ENCODE results near the gene GJC1. TPM values are rescaled to one million over a fixed set of nuclear protein-coding genes. Genes with fewer than 3 reads are reported as not detected.
"Not testable (repeated sequence)": the region's sequence is repeated elsewhere in the genome, so short reads cannot be mapped to it uniquely, and the experiment has no call there.

The GJC1 gene
- total and polyA plus RNA-seq, 9 donors, result 19.3 to 35.4 (median 24.1) TPM

DNA sequence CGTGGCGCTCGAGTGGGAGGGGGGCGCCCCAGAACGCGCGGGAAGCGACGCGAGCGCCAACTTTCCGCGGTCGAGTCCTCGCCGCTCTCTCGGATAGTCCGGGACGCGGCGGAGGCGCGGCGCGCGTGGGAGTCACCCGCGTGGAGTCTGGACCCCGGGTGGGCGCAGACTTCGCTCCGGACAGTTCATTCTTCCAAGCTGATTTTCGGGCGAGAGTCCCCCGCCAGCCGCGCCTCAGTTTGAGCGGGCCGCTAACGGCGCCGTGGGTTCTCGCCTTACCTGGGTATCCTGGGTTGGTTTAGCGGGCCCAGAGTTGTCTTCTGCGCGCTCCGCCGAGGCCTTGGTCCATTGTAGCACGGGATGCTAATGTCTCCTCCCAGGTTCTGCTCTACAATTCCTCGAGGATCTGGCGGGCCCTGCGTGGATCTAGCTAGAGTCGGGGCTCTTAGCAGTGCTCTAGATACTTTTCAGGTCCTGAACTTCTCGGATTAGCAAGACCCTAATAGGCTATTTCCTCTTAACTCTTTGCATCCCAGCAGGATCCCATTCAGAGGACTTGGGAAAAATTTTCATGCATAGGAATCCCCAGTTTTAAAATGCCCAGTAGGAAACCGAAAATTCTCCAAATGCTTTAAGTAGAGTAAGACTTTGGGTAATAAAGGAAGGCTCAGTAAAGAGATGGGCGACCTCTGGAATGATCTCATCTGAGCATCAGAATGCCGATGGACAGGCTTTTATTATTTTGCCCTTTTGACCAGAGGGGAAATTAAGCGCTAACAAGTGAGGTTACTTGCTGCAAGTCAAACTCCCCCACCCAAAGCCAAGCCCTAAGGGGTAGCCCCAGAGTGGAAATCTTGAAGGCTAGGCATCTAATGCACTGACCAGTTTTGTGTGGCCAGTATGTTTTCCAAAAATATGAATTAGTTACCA, 537 bp upstream of the GJC1 start:
- H3K36me3 ChIP-seq (ENCODE audit: control insufficient read depth, insufficient read depth, low read length), result no peaks in the 10 kb centered on the region
- no peaks in the 10 kb centered on the region for H3K9me3 ChIP-seq (replicated peaks; ENCODE audit: control insufficient read depth, low read depth, low read length)
- under 1% methylated on average over 55 of the region's 58 CpGs for WGBS (ENCODE audit: insufficient coverage)
- H3K27me3 ChIP-seq (ENCODE audit: control insufficient read depth, insufficient read depth, low read length), result peaks cover 2% of the 10 kb centered on the region
- H3K4me3 ChIP-seq (ENCODE audit: low read length), result peak overlapping the region; percentile 81
- peaks cover 6% of the 10 kb centered on the region for H3K4me1 ChIP-seq (ENCODE audit: control insufficient read depth, insufficient read depth, low read length)
- DNase-seq, result peak; percentile 57
- H3K27ac ChIP-seq (ENCODE audit: low read length), result peak overlapping the region; percentile 85

- peak overlapping the region; percentile 81 for H3K4me3 ChIP-seq (ENCODE audit: low read length)
- H3K27ac ChIP-seq (ENCODE audit: low read length), result peak overlapping the region; percentile 82
- peaks cover 6% of the 10 kb centered on the region for H3K4me1 ChIP-seq (ENCODE audit: control insufficient read depth, insufficient read depth, low read length)
- DNase-seq, result peak; percentile 44
- WGBS (ENCODE audit: insufficient coverage), result 0% methylated on average over 8 of the region's 21 CpGs
- H3K9me3 ChIP-seq (replicated peaks; ENCODE audit: control insufficient read depth, low read depth, low read length), result no peaks in the 10 kb centered on the region
- H3K36me3 ChIP-seq (ENCODE audit: control insufficient read depth, insufficient read depth, low read length), result no peaks in the 10 kb centered on the region
- H3K27me3 ChIP-seq (ENCODE audit: control insufficient read depth, insufficient read depth, low read length), result peaks cover 2% of the 10 kb centered on the region
Measured at GRCh38 chr17:44828919-44829522, 1.1 kb downstream of the GJC1 start.

DNA sequence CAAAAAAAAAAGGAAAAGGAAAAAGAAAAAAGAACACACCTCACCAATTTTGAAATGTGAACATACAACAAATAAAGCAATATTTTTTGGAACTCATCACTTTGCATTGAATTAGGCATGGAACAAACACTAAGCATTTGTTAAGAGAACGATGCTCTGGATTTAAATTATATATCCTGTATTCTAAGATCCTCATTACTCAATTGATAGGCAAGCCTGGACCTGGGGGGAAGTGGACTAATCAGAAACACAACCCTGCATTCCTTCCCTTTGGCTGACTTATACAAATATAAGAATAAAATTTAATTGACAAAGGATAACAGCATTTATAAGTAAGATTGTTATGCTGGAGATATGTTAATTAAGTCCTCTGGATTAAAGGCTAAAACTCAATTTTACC, 2.2 kb downstream of the GJC1 start:
- Histone ChIP-seq H3K27ac (ENCODE audit: low read length) (no peak overlapping the region), H3K9me3 (replicated peaks; ENCODE audit: control insufficient read depth, low read depth, low read length) (no peaks in the 10 kb centered on the region), H3K27me3 (ENCODE audit: control insufficient read depth, insufficient read depth, low read length) (peaks cover 2% of the 10 kb centered on the region), H3K4me3 (ENCODE audit: low read length) (no peak overlapping the region), H3K36me3 (ENCODE audit: control insufficient read depth, insufficient read depth, low read length) (no peaks in the 10 kb centered on the region), H3K4me1 (ENCODE audit: control insufficient read depth, insufficient read depth, low read length) (peaks cover 6% of the 10 kb centered on the region)
- WGBS (ENCODE audit: insufficient coverage), result no CpG with 5 or more reads among the region's 1 CpG
- no peak for DNase-seq

GRCh38 chr17:44826123-44826790, 3.8 kb downstream of the GJC1 start:
- Histone ChIP-seq H3K27me3 (ENCODE audit: control insufficient read depth, insufficient read depth, low read length) (peaks cover 2% of the 10 kb centered on the region), H3K4me3 (ENCODE audit: low read length) (no peak overlapping the region), H3K27ac (ENCODE audit: low read length) (no peak overlapping the region), H3K4me1 (ENCODE audit: control insufficient read depth, insufficient read depth, low read length) (peaks cover 6% of the 10 kb centered on the region), H3K9me3 (replicated peaks; ENCODE audit: control insufficient read depth, low read depth, low read length) (no peaks in the 10 kb centered on the region), H3K36me3 (ENCODE audit: control insufficient read depth, insufficient read depth, low read length) (no peaks in the 10 kb centered on the region)
- DNase-seq, result no peak
- 94% methylated on average over 7 of the region's 15 CpGs for WGBS (ENCODE audit: insufficient coverage)

- not testable (repeated sequence) for H3K4me1 ChIP-seq (ENCODE audit: control insufficient read depth, insufficient read depth, low read length); DNase-seq; H3K27ac ChIP-seq (ENCODE audit: low read length); H3K4me3 ChIP-seq (ENCODE audit: low read length); H3K9me3 ChIP-seq (replicated peaks; ENCODE audit: control insufficient read depth, low read depth, low read length); H3K36me3 ChIP-seq (ENCODE audit: control insufficient read depth, insufficient read depth, low read length); H3K27me3 ChIP-seq (ENCODE audit: control insufficient read depth, insufficient read depth, low read length)
- WGBS (ENCODE audit: insufficient coverage), result 97% methylated on average over 8 of the region's 9 CpGs
Measured at GRCh38 chr17:44825236-44825635, 4.9 kb downstream of the GJC1 start.

- Histone ChIP-seq H3K4me3 (ENCODE audit: low read length) (no peak overlapping the region), H3K27me3 (ENCODE audit: control insufficient read depth, insufficient read depth, low read length) (no peaks in the 10 kb centered on the region), H3K9me3 (replicated peaks; ENCODE audit: control insufficient read depth, low read depth, low read length) (no peaks in the 10 kb centered on the region), H3K4me1 (ENCODE audit: control insufficient read depth, insufficient read depth, low read length) (no peaks in the 10 kb centered on the region), H3K36me3 (ENCODE audit: control insufficient read depth, insufficient read depth, low read length) (no peaks in the 10 kb centered on the region), H3K27ac (ENCODE audit: low read length) (no peak overlapping the region)
- DNase-seq, result peak; percentile 22
- 47% methylated on average over 3 of the region's 7 CpGs for WGBS (ENCODE audit: insufficient coverage)
Measured at GRCh38 chr17:44820631-44821212, 9.4 kb downstream of the GJC1 start.

- H3K4me3 ChIP-seq (ENCODE audit: low read length); H3K36me3 ChIP-seq (ENCODE audit: control insufficient read depth, insufficient read depth, low read length); H3K27ac ChIP-seq (ENCODE audit: low read length); H3K27me3 ChIP-seq (ENCODE audit: control insufficient read depth, insufficient read depth, low read length); H3K4me1 ChIP-seq (ENCODE audit: control insufficient read depth, insufficient read depth, low read length); H3K9me3 ChIP-seq (replicated peaks; ENCODE audit: control insufficient read depth, low read depth, low read length); DNase-seq: not testable (repeated sequence)
- WGBS (ENCODE audit: insufficient coverage), result 93% methylated on average over 6 of the region's 6 CpGs
Measured at GRCh38 chr17:44818508-44818907, 11.6 kb downstream of the GJC1 start.

GRCh38 chr17:44812263-44812662, 17.8 kb downstream of the GJC1 start:
- H3K4me1 ChIP-seq (ENCODE audit: control insufficient read depth, insufficient read depth, low read length), result peaks cover 2% of the 10 kb centered on the region
- no peaks in the 10 kb centered on the region for H3K27me3 ChIP-seq (ENCODE audit: control insufficient read depth, insufficient read depth, low read length)
- WGBS (ENCODE audit: insufficient coverage), result no CpG with 5 or more reads among the region's 4 CpGs
- H3K4me3 ChIP-seq (ENCODE audit: low read length), result no peak overlapping the region
- no peak for DNase-seq
- no peak overlapping the region for H3K27ac ChIP-seq (ENCODE audit: low read length)
- H3K9me3 ChIP-seq (replicated peaks; ENCODE audit: control insufficient read depth, low read depth, low read length), result no peaks in the 10 kb centered on the region
- H3K36me3 ChIP-seq (ENCODE audit: control insufficient read depth, insufficient read depth, low read length), result no peaks in the 10 kb centered on the region

- not testable (repeated sequence) for H3K27me3 ChIP-seq (ENCODE audit: control insufficient read depth, insufficient read depth, low read length); DNase-seq; H3K27ac ChIP-seq (ENCODE audit: low read length); H3K9me3 ChIP-seq (replicated peaks; ENCODE audit: control insufficient read depth, low read depth, low read length); H3K4me1 ChIP-seq (ENCODE audit: control insufficient read depth, insufficient read depth, low read length); H3K4me3 ChIP-seq (ENCODE audit: low read length)
- WGBS (ENCODE audit: insufficient coverage), result 92% methylated on average over 6 of the region's 9 CpGs
- H3K36me3 ChIP-seq (ENCODE audit: control insufficient read depth, insufficient read depth, low read length), result peaks cover 20% of the 10 kb centered on the region
Measured at GRCh38 chr17:44808656-44809388, 21.3 kb downstream of the GJC1 start.
